ENCODE results near the gene TFIP11. TPM values are rescaled to one million over a fixed set of nuclear protein-coding genes. Genes with fewer than 3 reads are reported as not detected.

Gene TFIP11
- total RNA-seq, 2 donors from 2014 or later = 84.0 to 104 TPM

- ATAC-seq = no peak
- no peak overlapping the region for H3K27ac Mint-ChIP-seq
- H3K9me3 ChIP-seq (ENCODE audit: control insufficient read depth, low read length, poor library complexity, severe bottlenecking) = no peaks in the 10 kb centered on the region
- peaks cover 40% of the 10 kb centered on the region for H3K4me1 Mint-ChIP-seq
- DNase-seq = no peak
- H3K27me3 Mint-ChIP-seq = no peaks in the 10 kb centered on the region
- peaks cover 7% of the 10 kb centered on the region for H3K36me3 Mint-ChIP-seq (ENCODE audit: low read depth)
- H3K4me3 Mint-ChIP-seq = peak overlapping the region; percentile 55
Observed at GRCh38 chr22:26485806-26486390, 26.4 kb downstream of the TFIP11 start.

GRCh38 chr22:26485013-26485412 is 27.3 kb downstream of the TFIP11 start:
- Mint-ChIP-seq H3K4me1 (peaks cover 45% of the 10 kb centered on the region), H3K27ac (peak overlapping the region; percentile 97), H3K36me3 (ENCODE audit: low read depth) (peaks cover 5% of the 10 kb centered on the region), H3K4me3 (no peak overlapping the region), H3K27me3 (no peaks in the 10 kb centered on the region)
- H3K9me3 ChIP-seq (ENCODE audit: control insufficient read depth, low read length, poor library complexity, severe bottlenecking) = no peaks in the 10 kb centered on the region
- ATAC-seq (no peak), DNase-seq (no peak)

GRCh38 chr22:26484360-26484706 is 27.9 kb downstream of the TFIP11 start:
- Mint-ChIP-seq H3K4me1 (peaks cover 52% of the 10 kb centered on the region), H3K4me3 (peak overlapping the region; percentile 96), H3K36me3 (ENCODE audit: low read depth) (peaks cover 5% of the 10 kb centered on the region), H3K27me3 (no peaks in the 10 kb centered on the region), H3K27ac (peak overlapping the region; percentile 97)
- no peak for DNase-seq
- peak; percentile 37 for ATAC-seq
- H3K9me3 ChIP-seq (ENCODE audit: control insufficient read depth, low read length, poor library complexity, severe bottlenecking) = no peaks in the 10 kb centered on the region

- H3K4me1 Mint-ChIP-seq = peaks cover 56% of the 10 kb centered on the region
- DNase-seq (peak; percentile 91 to 96 (median 95)), ATAC-seq (peak; percentile 82)
- H3K4me3 Mint-ChIP-seq = peak within 1 kb of the TSS; percentile 96
- H3K27me3 Mint-ChIP-seq = no peaks in the 10 kb centered on the region
- peak within 1 kb of the TSS; percentile 97 for H3K27ac Mint-ChIP-seq
- H3K9me3 ChIP-seq (ENCODE audit: control insufficient read depth, low read length, poor library complexity, severe bottlenecking) = no peaks in the 10 kb centered on the region
- H3K36me3 Mint-ChIP-seq (ENCODE audit: low read depth) = peaks cover 2% of the 10 kb centered on the region
Observed at GRCh38 chr22:26483439-26484359, 28.6 kb downstream of the TFIP11 start, which contains the start of the genes HPS4 and SRRD. TSS of gene HPS4 (minus strand) at chr22:26483783. CDS start at chr22:26481762, 2,021 bp downstream. TSS of gene SRRD (plus strand) at chr22:26483877. CDS start at chr22:26483891, 14 bp downstream.

GRCh38 chr22:26483043-26483438 is 29.2 kb downstream of the TFIP11 start:
- Mint-ChIP-seq H3K27ac (peak overlapping the region; percentile 97), H3K4me1 (peaks cover 57% of the 10 kb centered on the region), H3K36me3 (ENCODE audit: low read depth) (peaks cover 3% of the 10 kb centered on the region), H3K4me3 (peak overlapping the region; percentile 96), H3K27me3 (no peaks in the 10 kb centered on the region)
- no peak for ATAC-seq
- no peak for DNase-seq
- no peaks in the 10 kb centered on the region for H3K9me3 ChIP-seq (ENCODE audit: control insufficient read depth, low read length, poor library complexity, severe bottlenecking)

GRCh38 chr22:26482161-26482560 is 30.1 kb downstream of the TFIP11 start:
- peaks cover 10% of the 10 kb centered on the region for H3K36me3 Mint-ChIP-seq (ENCODE audit: low read depth)
- H3K27ac Mint-ChIP-seq = peak overlapping the region; percentile 97

GRCh38 chr22:26481694-26482093 is 30.6 kb downstream of the TFIP11 start:
- no peak for ATAC-seq
- peak overlapping the region; percentile 97 for H3K27ac Mint-ChIP-seq
- H3K4me3 Mint-ChIP-seq = peak overlapping the region; percentile 96
- H3K27me3 Mint-ChIP-seq = no peaks in the 10 kb centered on the region
- H3K36me3 Mint-ChIP-seq (ENCODE audit: low read depth) = peaks cover 10% of the 10 kb centered on the region
- peaks cover 63% of the 10 kb centered on the region for H3K4me1 Mint-ChIP-seq
- no peak for DNase-seq
- no peaks in the 10 kb centered on the region for H3K9me3 ChIP-seq (ENCODE audit: control insufficient read depth, low read length, poor library complexity, severe bottlenecking)

More at GRCh38 chr22:26482161-26482560, 30.1 kb downstream of the TFIP11 start:
- no peak for DNase-seq
- H3K4me1 Mint-ChIP-seq = peaks cover 63% of the 10 kb centered on the region
- peak overlapping the region; percentile 96 for H3K4me3 Mint-ChIP-seq
- no peaks in the 10 kb centered on the region for H3K9me3 ChIP-seq (ENCODE audit: control insufficient read depth, low read length, poor library complexity, severe bottlenecking)
- no peak for ATAC-seq
- H3K27me3 Mint-ChIP-seq = no peaks in the 10 kb centered on the region

GRCh38 chr22:26481112-26481693 is 31.1 kb downstream of the TFIP11 start:
- Mint-ChIP-seq H3K27me3 (no peaks in the 10 kb centered on the region), H3K27ac (peak overlapping the region; percentile 97), H3K4me3 (peak overlapping the region; percentile 73), H3K4me1 (peaks cover 63% of the 10 kb centered on the region), H3K36me3 (ENCODE audit: low read depth) (peaks cover 10% of the 10 kb centered on the region)
- no peak for ATAC-seq
- no peak for DNase-seq
- no peaks in the 10 kb centered on the region for H3K9me3 ChIP-seq (ENCODE audit: control insufficient read depth, low read length, poor library complexity, severe bottlenecking)

GRCh38 chr22:26480611-26480932 is 31.7 kb downstream of the TFIP11 start:
- peak overlapping the region; percentile 91 for H3K4me3 Mint-ChIP-seq
- peak overlapping the region; percentile 97 for H3K27ac Mint-ChIP-seq
- H3K4me1 Mint-ChIP-seq = peaks cover 59% of the 10 kb centered on the region
- ATAC-seq = no peak
- peaks cover 10% of the 10 kb centered on the region for H3K36me3 Mint-ChIP-seq (ENCODE audit: low read depth)
- no peaks in the 10 kb centered on the region for H3K9me3 ChIP-seq (ENCODE audit: control insufficient read depth, low read length, poor library complexity, severe bottlenecking)
- DNase-seq = no peak
- H3K27me3 Mint-ChIP-seq = no peaks in the 10 kb centered on the region

- H3K4me1 Mint-ChIP-seq = peaks cover 55% of the 10 kb centered on the region
- peaks cover 10% of the 10 kb centered on the region for H3K36me3 Mint-ChIP-seq (ENCODE audit: low read depth)
- DNase-seq (no peak), ATAC-seq (no peak)
- H3K27ac Mint-ChIP-seq = peak overlapping the region; percentile 97
- H3K4me3 Mint-ChIP-seq = peak overlapping the region; percentile 91
- no peaks in the 10 kb centered on the region for H3K9me3 ChIP-seq (ENCODE audit: control insufficient read depth, low read length, poor library complexity, severe bottlenecking)
- no peaks in the 10 kb centered on the region for H3K27me3 Mint-ChIP-seq
Observed at GRCh38 chr22:26479792-26480610, 32.3 kb downstream of the TFIP11 start.

GRCh38 chr22:26479043-26479791 is 33.1 kb downstream of the TFIP11 start:
- peaks cover 10% of the 10 kb centered on the region for H3K36me3 Mint-ChIP-seq (ENCODE audit: low read depth)
- ATAC-seq (no peak), DNase-seq (no peak)
- no peaks in the 10 kb centered on the region for H3K9me3 ChIP-seq (ENCODE audit: control insufficient read depth, low read length, poor library complexity, severe bottlenecking)
- peaks cover 54% of the 10 kb centered on the region for H3K4me1 Mint-ChIP-seq
- no peaks in the 10 kb centered on the region for H3K27me3 Mint-ChIP-seq
- H3K4me3 Mint-ChIP-seq = peak overlapping the region; percentile 91
- peak overlapping the region; percentile 97 for H3K27ac Mint-ChIP-seq

- Mint-ChIP-seq H3K4me3 (peak overlapping the region; percentile 74), H3K36me3 (ENCODE audit: low read depth) (peaks cover 13% of the 10 kb centered on the region)
- ATAC-seq = no peak
Observed at GRCh38 chr22:26477341-26477731, 34.9 kb downstream of the TFIP11 start.

More at GRCh38 chr22:26477341-26477731, 34.9 kb downstream of the TFIP11 start:
- Mint-ChIP-seq H3K27me3 (no peaks in the 10 kb centered on the region), H3K27ac (peak overlapping the region; percentile 63), H3K4me1 (peaks cover 40% of the 10 kb centered on the region)
- DNase-seq = no peak
- no peaks in the 10 kb centered on the region for H3K9me3 ChIP-seq (ENCODE audit: control insufficient read depth, low read length, poor library complexity, severe bottlenecking)

All from T-helper 17 cell (primary cell).